HL-60 (cell line): ENCODE measurements around the gene ARL5B.

Experiments used
- DNase-seq, 2 experiments: peaks; one replicate each; pipeline ENCODE4 v3.0.0-alpha.2; 2010 to 2020; ENCODE audit warnings: low read depth in 1 of 2, low spot score in 1 of 2
- H3K27ac ChIP-seq: fragments of 250-450 bp; sonication (Bioruptor Pico); replicated peaks from 2 replicates; pipeline ENCODE4 v1.5.1; 2020; ENCODE audit warnings: mild to moderate bottlenecking, moderate library complexity
- H3K27me3 ChIP-seq: fragments of 250-450 bp; sonication (Bioruptor Pico); 2 replicates; pipeline ENCODE4 v1.5.1; 2021; ENCODE audit warnings: mild to moderate bottlenecking, moderate library complexity; ENCODE audit not compliant: insufficient read depth, poor library complexity, severe bottlenecking
- H3K4me3 ChIP-seq: replicated peaks from 2 replicates; pipeline ENCODE4 v1.5.1; 2011; ENCODE audit warnings: mild to moderate bottlenecking, control low read depth, low read length; ENCODE audit not compliant: insufficient read depth
- CTCF ChIP-seq: IDR thresholded peaks from one replicate; pipeline ENCODE4 v1.5.1; 2011; ENCODE audit warnings: low read length, control low read depth, inconsistent platforms; ENCODE audit not compliant: insufficient read depth
- GABPA ChIP-seq: IDR thresholded peaks from 2 replicates; pipeline ENCODE4 v1.6.1; 2012; ENCODE audit warnings: low read depth
- POLR2AphosphoS5 ChIP-seq: IDR thresholded peaks from 2 replicates; pipeline ENCODE4 v1.6.1; 2012; ENCODE audit warnings: low read depth
- SPI1 ChIP-seq: IDR thresholded peaks from 2 replicates; pipeline ENCODE4 v1.6.1; 2012; ENCODE audit warnings: low read depth, mild to moderate bottlenecking, borderline replicate concordance
- TF ChIP-seq, protein P1 (sequence below): IDR thresholded peaks from 2 replicates; pipeline ENCODE4 v1.6.1; 2012; ENCODE audit warnings: low read depth; ENCODE audit not compliant: insufficient replicate concordance

ARL5B gene

DNA sequence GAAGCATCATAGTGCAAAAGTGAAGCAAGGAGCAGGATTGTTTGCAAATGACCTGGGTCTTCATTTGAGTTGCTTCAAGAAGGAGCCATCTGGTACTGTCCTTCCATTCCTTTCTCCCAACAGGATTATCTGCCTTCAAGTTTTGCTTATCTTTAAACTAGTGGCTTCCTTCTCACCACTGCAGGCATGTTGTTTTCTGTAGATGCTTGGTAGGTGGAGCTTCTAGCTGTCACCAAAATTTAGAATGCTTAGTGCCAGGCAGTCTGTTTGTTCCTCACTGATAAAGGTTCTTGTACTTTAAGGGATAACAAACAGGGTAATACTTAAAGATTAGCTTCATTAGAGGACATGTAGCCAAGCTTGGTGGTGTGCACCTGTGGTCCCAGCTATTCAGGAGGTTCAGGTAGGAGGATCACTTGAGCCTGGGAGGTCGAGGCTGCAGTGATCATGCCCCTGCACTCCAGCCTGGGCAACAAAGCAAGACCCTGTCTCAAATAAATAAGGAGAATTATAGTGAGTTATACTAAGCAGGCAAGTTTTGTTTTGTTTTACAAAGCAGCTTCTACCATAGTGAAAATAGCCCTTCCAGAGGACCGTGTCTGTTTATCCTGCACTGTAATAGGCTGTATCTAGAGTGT is 5.7 kb downstream of the ARL5B start:
- DNase-seq = no peak
- Histone ChIP-seq H3K27ac (no peak overlapping the region), H3K4me3 (no peak overlapping the region), H3K27me3 (no peaks in the 10 kb centered on the region)
- TF ChIP-seq SPI1 (no peak), POLR2AphosphoS5 (no peak), GABPA (no peak), CTCF (no peak)
- TF ChIP-seq, protein P1, sequence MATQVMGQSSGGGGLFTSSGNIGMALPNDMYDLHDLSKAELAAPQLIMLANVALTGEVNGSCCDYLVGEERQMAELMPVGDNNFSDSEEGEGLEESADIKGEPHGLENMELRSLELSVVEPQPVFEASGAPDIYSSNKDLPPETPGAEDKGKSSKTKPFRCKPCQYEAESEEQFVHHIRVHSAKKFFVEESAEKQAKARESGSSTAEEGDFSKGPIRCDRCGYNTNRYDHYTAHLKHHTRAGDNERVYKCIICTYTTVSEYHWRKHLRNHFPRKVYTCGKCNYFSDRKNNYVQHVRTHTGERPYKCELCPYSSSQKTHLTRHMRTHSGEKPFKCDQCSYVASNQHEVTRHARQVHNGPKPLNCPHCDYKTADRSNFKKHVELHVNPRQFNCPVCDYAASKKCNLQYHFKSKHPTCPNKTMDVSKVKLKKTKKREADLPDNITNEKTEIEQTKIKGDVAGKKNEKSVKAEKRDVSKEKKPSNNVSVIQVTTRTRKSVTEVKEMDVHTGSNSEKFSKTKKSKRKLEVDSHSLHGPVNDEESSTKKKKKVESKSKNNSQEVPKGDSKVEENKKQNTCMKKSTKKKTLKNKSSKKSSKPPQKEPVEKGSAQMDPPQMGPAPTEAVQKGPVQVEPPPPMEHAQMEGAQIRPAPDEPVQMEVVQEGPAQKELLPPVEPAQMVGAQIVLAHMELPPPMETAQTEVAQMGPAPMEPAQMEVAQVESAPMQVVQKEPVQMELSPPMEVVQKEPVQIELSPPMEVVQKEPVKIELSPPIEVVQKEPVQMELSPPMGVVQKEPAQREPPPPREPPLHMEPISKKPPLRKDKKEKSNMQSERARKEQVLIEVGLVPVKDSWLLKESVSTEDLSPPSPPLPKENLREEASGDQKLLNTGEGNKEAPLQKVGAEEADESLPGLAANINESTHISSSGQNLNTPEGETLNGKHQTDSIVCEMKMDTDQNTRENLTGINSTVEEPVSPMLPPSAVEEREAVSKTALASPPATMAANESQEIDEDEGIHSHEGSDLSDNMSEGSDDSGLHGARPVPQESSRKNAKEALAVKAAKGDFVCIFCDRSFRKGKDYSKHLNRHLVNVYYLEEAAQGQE = no peak

- no peak for TF ChIP-seq SPI1
- no peak for TF ChIP-seq CTCF
- TF ChIP-seq GABPA = no peak
- H3K4me3 ChIP-seq = no peak overlapping the region
- H3K27ac ChIP-seq = no peak overlapping the region
- no peak for DNase-seq
- no peaks in the 10 kb centered on the region for H3K27me3 ChIP-seq
Observed at GRCh38 chr10:18665815-18666558, 6.8 kb downstream of the ARL5B start.

DNA sequence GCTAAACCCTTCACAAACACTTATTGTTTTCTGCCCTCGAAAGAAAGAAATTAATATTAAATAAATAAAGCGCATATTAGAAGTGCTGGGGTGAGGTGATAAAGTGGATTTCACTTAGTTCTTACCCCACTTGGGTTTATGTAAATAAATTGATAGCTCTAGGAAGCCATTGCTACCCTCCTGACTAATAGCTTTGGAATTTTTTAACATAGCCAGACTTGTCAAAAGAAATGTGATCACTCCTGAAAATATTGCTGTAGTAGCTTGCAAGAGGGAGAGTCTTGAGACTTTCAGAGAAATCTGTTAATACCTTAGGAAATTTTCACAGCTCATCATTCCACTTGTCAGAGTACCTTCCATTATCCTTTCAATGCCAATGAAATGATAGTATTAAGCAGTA is 7.6 kb downstream of the ARL5B start:
- DNase-seq = no peak
- H3K4me3 ChIP-seq = no peak overlapping the region
- no peaks in the 10 kb centered on the region for H3K27me3 ChIP-seq
- no peak overlapping the region for H3K27ac ChIP-seq
- TF ChIP-seq SPI1 (no peak), GABPA (no peak), CTCF (no peak), POLR2AphosphoS5 (no peak)
- TF ChIP-seq, protein P1 = no peak

GRCh38 chr10:18668026-18668425 is 8.8 kb downstream of the ARL5B start:
- TF ChIP-seq POLR2AphosphoS5 (no peak), SPI1 (no peak), GABPA (no peak), CTCF (no peak)
- TF ChIP-seq, protein P1 = no peak
- H3K4me3 ChIP-seq = no peak overlapping the region
- no peak overlapping the region for H3K27ac ChIP-seq
- DNase-seq = no peak
- H3K27me3 ChIP-seq = no peaks in the 10 kb centered on the region
